ENCODE results near the gene KCNMB4.

KCNMB4 gene

DNA sequence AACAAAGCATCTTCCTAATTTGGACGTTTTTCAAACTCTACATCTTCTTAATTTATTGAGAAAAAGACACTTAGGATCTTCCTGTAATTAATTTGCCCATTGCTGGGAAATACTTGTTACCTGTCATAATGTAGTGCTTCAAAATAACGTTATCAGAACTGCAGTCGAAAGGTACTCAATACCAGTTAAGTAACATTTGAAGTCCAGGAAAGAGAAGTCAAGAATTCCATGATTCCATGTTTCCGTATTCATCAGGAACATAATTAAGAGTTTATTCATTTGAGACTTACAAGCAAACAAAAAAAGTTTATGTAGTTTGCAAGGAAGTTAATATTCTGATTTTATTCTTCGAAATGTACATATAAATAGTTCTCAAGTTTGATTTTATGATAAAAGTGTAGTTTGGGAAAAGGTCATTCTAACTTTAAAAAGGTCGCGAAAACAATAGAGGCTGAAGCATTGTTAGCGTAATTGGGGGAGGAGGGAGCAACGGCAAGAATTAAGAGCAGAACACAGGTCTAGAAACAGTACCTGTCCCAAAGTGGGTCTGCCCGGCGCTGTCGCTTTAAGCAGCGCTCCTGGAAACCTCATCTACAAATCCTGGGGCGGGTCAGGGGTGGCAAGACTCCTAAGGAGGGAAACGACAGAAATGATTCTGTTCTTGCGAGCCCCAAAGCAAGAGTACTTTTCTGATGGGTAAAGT is 1.2 kb upstream of the KCNMB4 start:
- Histone ChIP-seq H3K4me3 (replicated peaks; ENCODE audit: low read depth, low read length) (peak overlapping the region; percentile 72), H3K27me3 (replicated peaks; ENCODE audit: control insufficient read depth, insufficient read depth, low read length) (no peaks in the 10 kb centered on the region), H3K36me3 (ENCODE audit: control insufficient read depth, insufficient read depth, low read length) (no peaks in the 10 kb centered on the region)
- TF ChIP-seq CTCF (IDR thresholded peaks at IDR 0.05; ENCODE audit: insufficient read depth, low read length, poor library complexity, severe bottlenecking) = no peak
- no peak for DNase-seq (ENCODE audit: extremely low read depth, insufficient read length)

DNA sequence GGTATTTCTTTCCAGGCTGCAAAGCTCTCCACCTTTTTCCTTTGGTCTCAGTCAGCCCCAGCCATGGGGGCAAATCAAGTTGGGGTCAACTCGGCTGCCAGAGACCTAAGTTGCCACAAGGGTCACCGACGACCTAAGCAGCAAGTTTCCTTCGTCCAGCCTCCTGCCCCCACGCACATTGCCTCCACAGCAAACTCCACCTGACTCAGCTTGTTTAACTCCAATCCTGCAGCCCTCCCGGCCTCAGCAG is 767 bp upstream of the KCNMB4 start:
- Histone ChIP-seq H3K4me3 (replicated peaks; ENCODE audit: low read depth, low read length) (peak overlapping the region; percentile 72), H3K36me3 (ENCODE audit: control insufficient read depth, insufficient read depth, low read length) (no peaks in the 10 kb centered on the region), H3K27me3 (replicated peaks; ENCODE audit: control insufficient read depth, insufficient read depth, low read length) (no peaks in the 10 kb centered on the region)
- no peak for TF ChIP-seq CTCF (IDR thresholded peaks at IDR 0.05; ENCODE audit: insufficient read depth, low read length, poor library complexity, severe bottlenecking)
- no peak for DNase-seq (ENCODE audit: extremely low read depth, insufficient read length)

GRCh38 chr12:70366581-70367257 is 629 bp downstream of the KCNMB4 start:
- H3K27me3 ChIP-seq (replicated peaks; ENCODE audit: control insufficient read depth, insufficient read depth, low read length) = no peaks in the 10 kb centered on the region

DNA sequence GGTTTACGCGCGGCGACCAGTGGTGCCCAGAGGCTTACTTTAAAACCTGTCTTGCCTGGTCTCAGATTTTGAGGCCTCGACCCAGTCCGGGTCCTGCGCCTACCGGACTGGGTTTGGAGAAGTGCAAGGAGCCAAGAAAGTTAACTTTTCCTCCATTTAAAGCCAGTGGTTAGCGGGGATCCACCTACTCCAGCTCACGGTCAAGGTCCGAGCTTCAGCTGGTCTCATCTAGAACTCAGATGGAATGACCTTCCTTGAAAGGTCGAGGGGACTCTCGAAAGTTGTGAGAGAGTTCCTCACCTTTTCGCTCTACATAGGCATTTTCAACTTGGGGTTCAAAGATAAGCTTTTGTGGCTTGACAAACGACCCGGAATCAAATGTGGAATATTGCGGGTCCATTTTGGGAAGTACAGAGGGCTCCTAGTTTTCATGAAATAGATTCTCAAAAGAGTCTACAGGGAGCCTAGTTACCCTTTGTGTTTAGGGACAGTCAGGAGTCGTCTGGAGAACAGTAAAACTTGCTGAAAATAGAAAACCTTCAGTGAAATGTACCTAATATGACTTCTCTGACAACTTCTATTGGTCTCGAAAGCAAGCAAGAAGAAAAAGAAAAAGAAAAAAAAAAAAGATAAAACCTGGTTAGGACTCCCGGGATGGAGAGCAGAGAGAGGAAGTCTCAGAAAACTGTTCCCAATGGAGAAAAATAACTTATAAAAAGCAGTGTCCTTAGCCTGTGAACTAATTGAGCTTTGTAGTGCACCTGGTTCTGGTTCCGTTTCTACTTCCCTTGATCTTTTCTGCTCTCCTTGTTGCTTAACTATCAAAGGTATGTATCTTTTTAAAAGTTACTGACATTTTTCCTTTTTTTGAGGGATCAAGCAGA is 1.4 kb downstream of the KCNMB4 start:
- Histone ChIP-seq H3K36me3 (ENCODE audit: control insufficient read depth, insufficient read depth, low read length) (no peaks in the 10 kb centered on the region), H3K4me3 (replicated peaks; ENCODE audit: low read depth, low read length) (peak overlapping the region; percentile 72), H3K27me3 (replicated peaks; ENCODE audit: control insufficient read depth, insufficient read depth, low read length) (no peaks in the 10 kb centered on the region)
- DNase-seq (ENCODE audit: extremely low read depth, insufficient read length) = no peak
- no peak for TF ChIP-seq CTCF (IDR thresholded peaks at IDR 0.05; ENCODE audit: insufficient read depth, low read length, poor library complexity, severe bottlenecking)

More at GRCh38 chr12:70366581-70367257, 629 bp downstream of the KCNMB4 start:
- Histone ChIP-seq H3K36me3 (ENCODE audit: control insufficient read depth, insufficient read depth, low read length) (no peaks in the 10 kb centered on the region), H3K4me3 (replicated peaks; ENCODE audit: low read depth, low read length) (peak overlapping the region; percentile 72)
- peak; percentile 1 for TF ChIP-seq CTCF (IDR thresholded peaks at IDR 0.05; ENCODE audit: insufficient read depth, low read length, poor library complexity, severe bottlenecking)
- peak; percentile 67 for DNase-seq (ENCODE audit: extremely low read depth, insufficient read length)

DNA sequence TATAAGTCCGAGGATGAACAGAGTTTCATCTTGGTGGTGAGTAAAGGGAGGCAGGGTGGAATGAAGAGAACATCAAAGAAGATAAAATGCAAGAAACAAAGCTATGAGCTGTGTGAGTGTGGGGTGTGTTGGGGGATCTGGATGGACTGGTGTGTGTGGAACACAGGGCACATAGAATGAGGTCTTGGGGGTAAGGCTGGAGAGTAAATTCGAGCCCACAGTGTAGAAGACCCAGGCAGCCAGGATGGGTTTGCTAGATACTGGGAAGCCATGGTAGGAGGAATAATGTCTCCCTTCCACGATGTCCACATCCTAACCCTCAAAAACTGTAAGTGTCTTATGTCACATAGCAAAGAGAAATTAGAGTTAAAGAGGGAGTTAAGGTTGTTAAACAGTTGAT is 6.8 kb downstream of the KCNMB4 start:
- no peak for TF ChIP-seq CTCF (IDR thresholded peaks at IDR 0.05; ENCODE audit: insufficient read depth, low read length, poor library complexity, severe bottlenecking)
- Histone ChIP-seq H3K4me3 (replicated peaks; ENCODE audit: low read depth, low read length) (no peak overlapping the region), H3K27me3 (replicated peaks; ENCODE audit: control insufficient read depth, insufficient read depth, low read length) (no peaks in the 10 kb centered on the region), H3K36me3 (ENCODE audit: control insufficient read depth, insufficient read depth, low read length) (no peaks in the 10 kb centered on the region)
- no peak for DNase-seq (ENCODE audit: extremely low read depth, insufficient read length)
